Fibroblast of lung (primary cell): ENCODE data around the gene UXS1. TPM values are rescaled to one million over a fixed set of nuclear protein-coding genes. Genes with fewer than 3 reads are reported as not detected.

ENCODE experiments used
- DNase-seq, 2 donors: peaks; one replicate each; pipeline versions ENCODE4 v3.0.0 to v3.0.0-alpha.2; 2010; ENCODE audit warnings: low read depth in 2 of 2
- H2AFZ ChIP-seq: 2 replicates; pipeline ENCODE4 v1.5.1; 2012; ENCODE audit warnings: low read length, control low read depth, inconsistent platforms
- H3K27ac ChIP-seq: 2 replicates; pipeline ENCODE4 v1.5.1; 2011; ENCODE audit warnings: low read length, control low read depth; ENCODE audit not compliant: insufficient read depth
- H3K27me3 ChIP-seq: 2 replicates; pipeline ENCODE4 v1.5.1; 2011; ENCODE audit warnings: mild to moderate bottlenecking, low read length; ENCODE audit not compliant: control insufficient read depth, insufficient read depth
- H3K36me3 ChIP-seq: 2 replicates; pipeline ENCODE4 v1.5.1; 2011; ENCODE audit warnings: low read length; ENCODE audit not compliant: control insufficient read depth, insufficient read depth
- H3K4me1 ChIP-seq: 2 replicates; pipeline ENCODE4 v1.5.1; 2011; ENCODE audit warnings: low read length; ENCODE audit not compliant: control insufficient read depth, insufficient read depth; ENCODE audit errors: extremely low read depth
- H3K4me2 ChIP-seq: 2 replicates; pipeline ENCODE4 v1.5.1; 2011; ENCODE audit warnings: low read length, control low read depth; ENCODE audit not compliant: insufficient read depth; ENCODE audit errors: extremely low read depth
- H3K4me3 ChIP-seq, 4 experiments: fragments of 200-600 bp in 1 of 4; sonication (generic) in 1 of 4; replicated peaks in 1 of 4; 2 replicates each; pipeline ENCODE4 v1.5.1; 2011 to 2016; ENCODE audit warnings: low read length in 4 of 4, low read depth in 3 of 4, mild to moderate bottlenecking in 3 of 4, control low read depth in 2 of 4, inconsistent platforms in 1 of 4, mixed read lengths in 1 of 4; ENCODE audit not compliant: insufficient read depth in 1 of 4; ENCODE audit errors: control extremely low read depth in 1 of 4
- H3K79me2 ChIP-seq: 2 replicates; pipeline ENCODE4 v1.5.1; 2012; ENCODE audit warnings: mild to moderate bottlenecking, low read length, inconsistent platforms; ENCODE audit not compliant: control insufficient read depth, insufficient read depth
- H3K9ac ChIP-seq: 2 replicates; pipeline ENCODE4 v1.5.1; 2011; ENCODE audit warnings: mild to moderate bottlenecking, low read length, control low read depth; ENCODE audit not compliant: insufficient read depth
- H3K9me3 ChIP-seq: 2 replicates; pipeline ENCODE4 v1.5.1; 2012; ENCODE audit warnings: low read depth, low read length; ENCODE audit not compliant: control insufficient read depth, insufficient read depth
- H4K20me1 ChIP-seq: 2 replicates; pipeline ENCODE4 v1.5.1; 2011; ENCODE audit warnings: low read length; ENCODE audit not compliant: control insufficient read depth, insufficient read depth; ENCODE audit errors: extremely low read depth
- CTCF ChIP-seq, 2 donors: IDR thresholded peaks in 1 of 2; conservative IDR thresholded peaks in 1 of 2; 1 replicate in 1 of 2; 2 replicates in 1 of 2; pipeline ENCODE4 v1.5.1; 2011 to 2012; ENCODE audit warnings: low read length in 2 of 2, control low read depth in 1 of 2, inconsistent platforms in 1 of 2, low read depth in 1 of 2, mild to moderate bottlenecking in 1 of 2
- EZH2 ChIP-seq: IDR thresholded peaks from 2 replicates; pipeline ENCODE4 v1.5.1; 2012; ENCODE audit warnings: low read length, control low read depth, mild to moderate bottlenecking; ENCODE audit errors: missing control alignments
- polyA plus RNA-seq, 2 donors: library from polyadenylated mRNA; depleted of rRNA in 1 of 2; stranded (reverse) in 1 of 2; unstranded in 1 of 2; fragments of >200 nt; gene quantifications; 2 replicates each; pipeline ENCODE4 v1.2.1, GENCODE V29; 2011 to 2012; ENCODE audit warnings: missing spikeins in 1 of 2
- total RNA-seq: library from RNA; depleted of rRNA; stranded (reverse); fragments of >200 nt; gene quantifications from 2 replicates; pipeline ENCODE4 v1.2.1, GENCODE V29; 2014

The UXS1 gene
- total and polyA plus RNA-seq, 2 donors (not counting 1 experiment from before 2014, with no cell fraction given), result 23.1 to 59.8 TPM

GRCh38 chr2:106076941-106077340, 117.2 kb downstream of the UXS1 start:
- Histone ChIP-seq H3K4me3 (no peak overlapping the region), H2AFZ (no peak overlapping the region), H3K27me3 (no peaks in the 10 kb centered on the region), H3K36me3 (no peaks in the 10 kb centered on the region), H3K79me2 (no peaks in the 10 kb centered on the region), H3K4me1 (no peaks in the 10 kb centered on the region), H3K9me3 (no peaks in the 10 kb centered on the region), H4K20me1 (no peaks in the 10 kb centered on the region), H3K4me2 (no peak overlapping the region), H3K9ac (no peak overlapping the region), H3K27ac (no peak overlapping the region)
- TF ChIP-seq CTCF (conservative IDR thresholded peaks at IDR 0.05 in 1 of 2, IDR thresholded peaks at IDR 0.05 in 1 of 2; ENCODE audit: low read depth in 1 of 2, low read length in 2 of 2), result no peak
- no peak for TF ChIP-seq EZH2
- DNase-seq, result no peak

- no peaks in the 10 kb centered on the region for H4K20me1 ChIP-seq
- no peaks in the 10 kb centered on the region for H3K36me3 ChIP-seq
- no peak overlapping the region for H3K4me2 ChIP-seq
- no peaks in the 10 kb centered on the region for H3K27me3 ChIP-seq
- H3K79me2 ChIP-seq, result no peaks in the 10 kb centered on the region
- no peak for TF ChIP-seq CTCF (conservative IDR thresholded peaks at IDR 0.05 in 1 of 2, IDR thresholded peaks at IDR 0.05 in 1 of 2; ENCODE audit: low read depth in 1 of 2, low read length in 2 of 2)
- no peak for TF ChIP-seq EZH2
- no peak overlapping the region for H2AFZ ChIP-seq
- no peaks in the 10 kb centered on the region for H3K4me1 ChIP-seq
- no peak overlapping the region for H3K4me3 ChIP-seq
- no peak overlapping the region for H3K27ac ChIP-seq
- H3K9me3 ChIP-seq, result no peaks in the 10 kb centered on the region
- H3K9ac ChIP-seq, result no peak overlapping the region
- DNase-seq, result no peak
Observed at GRCh38 chr2:106075048-106075447, 119.1 kb downstream of the UXS1 start.

GRCh38 chr2:106073678-106074406, 120.3 kb downstream of the UXS1 start:
- H3K4me1 ChIP-seq, result no peaks in the 10 kb centered on the region
- H3K36me3 ChIP-seq, result no peaks in the 10 kb centered on the region
- no peak overlapping the region for H3K4me2 ChIP-seq
- no peaks in the 10 kb centered on the region for H4K20me1 ChIP-seq
- H3K9me3 ChIP-seq, result no peaks in the 10 kb centered on the region
- no peak overlapping the region for H2AFZ ChIP-seq
- H3K9ac ChIP-seq, result no peak overlapping the region
- H3K79me2 ChIP-seq, result no peaks in the 10 kb centered on the region
- no peak for DNase-seq
- H3K27ac ChIP-seq, result no peak overlapping the region
- H3K4me3 ChIP-seq, result no peak overlapping the region
- no peak for TF ChIP-seq EZH2
- TF ChIP-seq CTCF (conservative IDR thresholded peaks at IDR 0.05 in 1 of 2, IDR thresholded peaks at IDR 0.05 in 1 of 2; ENCODE audit: low read depth in 1 of 2, low read length in 2 of 2), result no peak
- H3K27me3 ChIP-seq, result no peaks in the 10 kb centered on the region
